HCT116 (cell line): ENCODE measurements around the gene ZDHHC14. TPM values are rescaled to one million over a fixed set of nuclear protein-coding genes. Genes with fewer than 3 reads are reported as not detected.

Source experiments
- ATAC-seq: fragments of 200-7000 bp; cut with Tn5 transposase; 2 replicates; pipeline ENCODE4 v1.9.1; 2020; ENCODE audit warnings: mild to moderate bottlenecking, moderate library complexity
- BruUV-seq: library from RNA; stranded (reverse); fragments of 400-500 nt; replicated peaks from 2 replicates; lab custom pipeline; 2021; lab: Mats Ljungman, UMichigan
- CTCF ChIA-PET: fragments of 300-600 bp; sonication (Branson Sonifier 250); formaldehyde crosslinking; loops from one replicate; lab custom pipeline; 2021; ENCODE audit warnings: antibody characterized with exemption; lab: Charles Lee
- POLR2A ChIA-PET: fragments of 300-600, 350-600 bp; sonication (Branson Sonifier 250); formaldehyde crosslinking; loops from one replicate; lab custom pipeline; 2021; ENCODE audit warnings: antibody characterized with exemption; lab: Charles Lee
- RAD21 ChIA-PET, 2 experiments: fragments of 300-600 bp; sonication (Branson Sonifier 250); formaldehyde crosslinking; loops; one replicate each; lab custom pipeline; 2023; ENCODE audit warnings: low total read pairs in 2 of 2; ENCODE audit not compliant: uncharacterized antibody in 2 of 2, unreplicated experiment in 2 of 2, low non-redundant PET in 1 of 2; lab: Charles Lee
- DNase-seq: peaks from one replicate; pipeline ENCODE4 v3.0.0-alpha.2; 2010; ENCODE audit warnings: low read depth, low spot score
- H2AFZ ChIP-seq: fragments of 200-600 bp; shearing (Covaris generic), sonication (generic); 2 replicates; pipeline ENCODE4 v1.6.1; 2017; ENCODE audit warnings: low read depth, mixed run types, mixed read lengths, antibody characterized with exemption, low read length; ENCODE audit not compliant: poor library complexity, severe bottlenecking
- H3K27ac ChIP-seq: 2 replicates; pipeline ENCODE4 v1.5.1; 2012; ENCODE audit warnings: low read depth, low read length
- H3K27me3 ChIP-seq: fragments of 200-600 bp; sonication (generic); 2 replicates; pipeline ENCODE4 v1.6.1; 2016; ENCODE audit warnings: mixed run types, low read length, mixed read lengths; ENCODE audit not compliant: insufficient read depth
- H3K36me3 ChIP-seq, 2 experiments: fragments of 200-500 bp in 1 of 2; fragments of 200-600 bp in 1 of 2; sonication (Bioruptor generic) in 1 of 2; sonication (generic) in 1 of 2; 2 replicates each; pipeline versions ENCODE4 v1.5.1 to v1.6.1; 2014 to 2016; ENCODE audit warnings: low read length in 2 of 2, inconsistent platforms in 1 of 2, mixed read lengths in 1 of 2, mixed run types in 1 of 2; ENCODE audit not compliant: insufficient read depth in 2 of 2, control insufficient read depth in 1 of 2
- H3K4me1 ChIP-seq, 2 experiments: fragments of 200-600 bp in 1 of 2; sonication (generic) in 1 of 2; 2 replicates each; pipeline versions ENCODE4 v1.5.1 to v1.6.1; 2012 to 2017; ENCODE audit warnings: low read length in 2 of 2, inconsistent platforms in 1 of 2, mild to moderate bottlenecking in 1 of 2, mixed read lengths in 1 of 2, mixed run types in 1 of 2, moderate library complexity in 1 of 2; ENCODE audit not compliant: insufficient read depth in 2 of 2, control insufficient read depth in 1 of 2
- H3K4me2 ChIP-seq: fragments of 200-600 bp; sonication (generic); 2 replicates; pipeline ENCODE4 v1.6.1; 2017; ENCODE audit warnings: mixed run types, low read length, mixed read lengths
- H3K4me3 ChIP-seq, 2 experiments: fragments of 200-600 bp in 1 of 2; sonication (generic) in 1 of 2; replicated peaks in 1 of 2; 2 replicates each; pipeline ENCODE4 v1.5.1; 2011 to 2016; ENCODE audit warnings: low read length in 2 of 2, control low read depth in 1 of 2, low read depth in 1 of 2, mild to moderate bottlenecking in 1 of 2, mixed read lengths in 1 of 2, mixed run types in 1 of 2
- H3K79me2 ChIP-seq: fragments of 200-600 bp; sonication (generic); 2 replicates; pipeline ENCODE4 v1.6.1; 2017; ENCODE audit warnings: mild to moderate bottlenecking, mixed run types, low read length, moderate library complexity, mixed read lengths; ENCODE audit not compliant: insufficient read depth
- H3K9ac ChIP-seq: fragments of 200-600 bp; sonication (generic); 2 replicates; pipeline ENCODE4 v1.6.1; 2016; ENCODE audit warnings: low read length, mixed read lengths
- H3K9me2 ChIP-seq: fragments of 200-600 bp; sonication (generic), shearing (Covaris generic); 2 replicates; pipeline ENCODE4 v1.6.1; 2017; ENCODE audit warnings: mixed run types, mild to moderate bottlenecking, moderate library complexity; ENCODE audit not compliant: insufficient read depth
- H3K9me3 ChIP-seq, 2 experiments: fragments of 200-500 bp in 1 of 2; fragments of 200-600 bp in 1 of 2; sonication (Bioruptor generic) in 1 of 2; sonication (generic) in 1 of 2; 2 replicates each; pipeline ENCODE4 v1.6.1; 2014 to 2017; ENCODE audit warnings: low read length in 2 of 2, mixed read lengths in 2 of 2, inconsistent platforms in 1 of 2, low read depth in 1 of 2, mild to moderate bottlenecking in 1 of 2, mixed run types in 1 of 2, moderate library complexity in 1 of 2; ENCODE audit not compliant: control insufficient read depth in 1 of 2, insufficient read depth in 1 of 2
- H4K20me1 ChIP-seq: fragments of 200-600 bp; sonication (generic), shearing (Covaris generic); 2 replicates; pipeline ENCODE4 v1.6.1; 2017; ENCODE audit warnings: mixed run types, mild to moderate bottlenecking, moderate library complexity; ENCODE audit not compliant: insufficient read depth
- ATF3 ChIP-seq: IDR thresholded peaks from 2 replicates; pipeline ENCODE4 v1.6.1; 2012
- CBX3 ChIP-seq: IDR thresholded peaks from 2 replicates; pipeline ENCODE4 v1.6.1; 2012; ENCODE audit warnings: low read depth
- CEBPB ChIP-seq: IDR thresholded peaks from 2 replicates; pipeline ENCODE4 v1.6.1; 2012; ENCODE audit warnings: low read depth
- ELF1 ChIP-seq: IDR thresholded peaks from 2 replicates; pipeline ENCODE4 v1.6.1; 2012; ENCODE audit warnings: low read depth, borderline replicate concordance
- EZH2 ChIP-seq: fragments of 200-600 bp; sonication (generic); IDR thresholded peaks from 2 replicates; pipeline ENCODE4 v1.6.1; 2017; ENCODE audit warnings: antibody characterized with exemption, mixed run types
- EZH2phosphoT487 ChIP-seq: fragments of 200-600 bp; IDR thresholded peaks from 2 replicates; pipeline ENCODE4 v1.6.1; 2018; ENCODE audit warnings: antibody characterized with exemption, borderline replicate concordance
- FOSL1 ChIP-seq: IDR thresholded peaks from 2 replicates; pipeline ENCODE4 v1.6.1; 2012; ENCODE audit warnings: low read depth
- JUND ChIP-seq: IDR thresholded peaks from 2 replicates; pipeline ENCODE4 v1.6.1; 2012
- MAX ChIP-seq: IDR thresholded peaks from 2 replicates; pipeline ENCODE4 v1.6.1; 2012
- POLR2AphosphoS5 ChIP-seq: IDR thresholded peaks from 2 replicates; pipeline ENCODE4 v1.6.1; 2011; ENCODE audit warnings: mild to moderate bottlenecking, low read depth, low read length, moderate library complexity
- RAD21 ChIP-seq: IDR thresholded peaks from 2 replicates; pipeline ENCODE4 v1.6.1; 2012; ENCODE audit warnings: low read depth, mild to moderate bottlenecking
- SIN3A ChIP-seq: IDR thresholded peaks from 2 replicates; pipeline ENCODE4 v1.6.1; 2012; ENCODE audit warnings: low read depth
- TCF7L2 ChIP-seq: IDR thresholded peaks from 2 replicates; pipeline ENCODE4 v1.7.0; 2011; ENCODE audit warnings: borderline replicate concordance, inconsistent platforms; ENCODE audit not compliant: insufficient read depth, insufficient read length; ENCODE audit errors: extremely low read depth
- YY1 ChIP-seq: IDR thresholded peaks from 2 replicates; pipeline ENCODE4 v1.6.1; 2011; ENCODE audit warnings: low read length, low read depth, moderate library complexity, mild to moderate bottlenecking; ENCODE audit not compliant: insufficient replicate concordance; ENCODE audit errors: extremely low read depth
- ZBTB33 ChIP-seq: IDR thresholded peaks from 2 replicates; pipeline ENCODE4 v1.6.1; 2011; ENCODE audit warnings: mild to moderate bottlenecking, low read length, moderate library complexity; ENCODE audit not compliant: insufficient replicate concordance; ENCODE audit errors: extremely low read depth
- ZFX ChIP-seq: fragments of 450-650 bp; IDR thresholded peaks from 2 replicates; pipeline ENCODE4 v1.6.1; 2017
- ZNF274 ChIP-seq: fragments of 200-500 bp; sonication (Bioruptor generic); IDR thresholded peaks from 2 replicates; pipeline ENCODE4 v1.6.1; 2014; ENCODE audit warnings: mild to moderate bottlenecking, low read depth, low read length, inconsistent platforms
- intact Hi-C: fragments of 100-400 bp; cut with micrococcal nuclease; formaldehyde crosslinking; loops from 2 replicates; pipeline ENCODE4 v1.10.0; 2022
- total RNA-seq: library from RNA; stranded (reverse); gene quantifications from one replicate; pipeline ENCODE4 v1.2.1, GENCODE V29; 2021; ENCODE audit not compliant: unreplicated experiment

ZDHHC14 gene
- total RNA-seq, 1 experiment from 2014 or later = 5.3 TPM

GRCh38 chr6:157447735-157448134 is 66.7 kb downstream of the ZDHHC14 start:
- no peak overlapping the region for H3K4me3 ChIP-seq
- no peaks in the 10 kb centered on the region for H3K79me2 ChIP-seq
- CTCF ChIA-PET = no interaction called here
- RAD21 ChIA-PET = no interaction called here
- no TSS peak for BruUV-seq
- H3K27me3 ChIP-seq = no peaks in the 10 kb centered on the region
- no peaks in the 10 kb centered on the region for H3K9me2 ChIP-seq
- no peak overlapping the region for H2AFZ ChIP-seq
- no peak overlapping the region for H3K27ac ChIP-seq
- no peak for TF ChIP-seq ATF3
- no peak for TF ChIP-seq SIN3A
- no peak for TF ChIP-seq ZBTB33
- no peak for TF ChIP-seq CEBPB
- TF ChIP-seq EZH2 = no peak
- TF ChIP-seq ELF1 = no peak
- TF ChIP-seq RAD21 = no peak
- TF ChIP-seq, all 23 proteins: peak for 0
- Histone ChIP-seq H3K36me3 (no peaks in the 10 kb centered on the region), H4K20me1 (no peaks in the 10 kb centered on the region), H3K9me3 (no peaks in the 10 kb centered on the region), H3K4me2 (no peak overlapping the region), H3K4me1 (no peaks in the 10 kb centered on the region), H3K9ac (no peak overlapping the region)
- DNase-seq (no peak), ATAC-seq (no peak)
- intact Hi-C loops = no loop called here
- POLR2A ChIA-PET = no interaction called here

- Histone ChIP-seq H3K9me2 (no peaks in the 10 kb centered on the region), H3K9me3 (no peaks in the 10 kb centered on the region), H3K4me2 (no peak overlapping the region), H3K4me3 (no peak overlapping the region), H4K20me1 (no peaks in the 10 kb centered on the region), H2AFZ (no peak overlapping the region), H3K36me3 (no peaks in the 10 kb centered on the region), H3K4me1 (no peaks in the 10 kb centered on the region), H3K27ac (no peak overlapping the region), H3K9ac (no peak overlapping the region), H3K79me2 (no peaks in the 10 kb centered on the region), H3K27me3 (no peaks in the 10 kb centered on the region)
- no peak for DNase-seq
- ChIA-PET CTCF (no interaction called here), RAD21 (no interaction called here), POLR2A (no interaction called here)
- BruUV-seq = no TSS peak
- intact Hi-C loops = no loop called here
- no peak for ATAC-seq
- no peak for TF ChIP-seq ATF3
- no peak for TF ChIP-seq SIN3A
- TF ChIP-seq POLR2AphosphoS5 = no peak
- no peak for TF ChIP-seq MAX
- TF ChIP-seq JUND = no peak
- TF ChIP-seq FOSL1 = no peak
- no peak for TF ChIP-seq EZH2phosphoT487
- TF ChIP-seq TCF7L2 = no peak
- TF ChIP-seq ZBTB33 = no peak
- TF ChIP-seq ZFX = no peak
- no peak for TF ChIP-seq ELF1
- no peak for TF ChIP-seq YY1
- TF ChIP-seq CBX3 = no peak
- no peak for TF ChIP-seq ZNF274
These were observed 68.6 kb downstream of the ZDHHC14 start for GRCh38 chr6:157449610-157450009.
